ENCODE data around the gene DNMT1.
"Not testable (repeated sequence)": the region's sequence is repeated elsewhere in the genome, so short reads cannot be mapped to it uniquely, and the experiment has no call there.

The DNMT1 gene

DNA sequence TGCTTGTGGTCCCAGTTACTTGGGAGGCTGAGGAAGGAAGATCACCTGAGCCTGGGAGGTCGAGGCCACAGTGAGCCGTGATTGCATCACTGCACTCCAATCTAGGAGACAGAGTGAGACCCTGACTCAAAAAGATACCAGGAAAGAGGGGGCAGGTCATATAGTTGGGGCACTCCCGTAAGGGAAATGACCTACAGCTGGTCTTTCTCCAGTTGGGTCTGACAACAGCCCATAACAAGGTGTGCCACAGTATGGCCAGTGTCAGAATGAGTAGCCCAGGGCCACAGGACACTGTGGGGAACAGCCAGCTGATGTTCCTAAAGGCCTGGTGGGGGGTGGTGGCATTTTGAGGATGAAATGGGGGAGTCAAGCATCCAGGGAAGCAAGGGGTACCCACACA, 10.8 kb downstream of the DNMT1 start:
- no peak for DNase-seq (ENCODE audit: low spot score)

DNA sequence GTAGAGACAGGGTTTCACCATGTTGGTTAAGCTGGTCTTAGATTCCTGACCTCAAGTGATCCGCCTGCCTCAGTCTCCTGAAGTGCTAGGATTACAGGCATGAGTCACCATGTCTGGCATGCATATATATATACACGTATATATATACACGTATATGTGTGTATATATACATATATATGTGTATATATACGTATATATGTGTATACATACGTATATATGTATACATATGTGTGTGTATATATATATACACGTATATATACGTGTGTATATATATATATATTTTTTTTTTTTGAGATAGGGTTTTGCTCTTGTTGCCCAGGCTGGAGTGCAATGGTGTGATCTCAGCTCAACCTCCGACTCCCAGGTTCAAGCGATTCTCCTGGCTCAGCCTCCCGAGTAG, 11.9 kb downstream of the DNMT1 start:
- DNase-seq (ENCODE audit: low spot score): no peak

DNA sequence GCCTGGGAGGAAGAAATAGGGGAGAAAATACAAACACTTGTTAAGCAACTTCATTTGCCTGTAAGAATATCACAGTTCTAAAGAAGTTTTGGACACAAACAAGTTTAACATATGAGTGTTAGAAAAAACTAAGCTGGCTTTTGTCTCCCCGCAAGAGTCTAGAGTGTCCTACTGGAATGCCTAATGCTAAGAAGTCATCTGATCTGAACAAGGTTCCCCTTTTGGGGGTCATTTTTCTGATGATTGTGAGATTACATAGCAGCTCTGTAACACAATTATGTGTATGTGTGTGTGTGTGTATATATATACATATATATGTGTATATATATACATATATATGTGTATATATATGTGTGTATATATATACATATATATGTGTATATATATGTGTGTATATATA, 12.7 kb downstream of the DNMT1 start:
- no peak for DNase-seq (ENCODE audit: low spot score)

DNA sequence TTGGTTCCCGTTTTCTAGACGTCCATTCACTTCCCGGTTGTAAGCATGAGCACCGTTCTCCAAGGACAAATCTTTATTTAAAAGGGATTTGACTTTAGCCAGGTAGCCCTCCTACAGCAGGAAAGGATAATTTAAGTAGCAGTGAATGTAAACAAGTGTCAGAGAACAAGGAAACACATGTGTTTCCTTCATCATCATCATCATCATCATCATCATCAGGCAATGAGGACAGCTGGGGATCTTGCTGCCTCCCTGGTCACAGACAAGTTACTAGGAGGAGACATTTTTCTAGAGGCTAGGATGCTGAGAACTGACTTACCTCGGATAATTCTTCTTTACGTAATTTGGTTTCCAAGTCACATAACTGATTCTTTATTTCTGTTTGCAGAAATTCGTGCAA, 14.3 kb downstream of the DNMT1 start:
- DNase-seq (ENCODE audit: low spot score): no peak

DNA sequence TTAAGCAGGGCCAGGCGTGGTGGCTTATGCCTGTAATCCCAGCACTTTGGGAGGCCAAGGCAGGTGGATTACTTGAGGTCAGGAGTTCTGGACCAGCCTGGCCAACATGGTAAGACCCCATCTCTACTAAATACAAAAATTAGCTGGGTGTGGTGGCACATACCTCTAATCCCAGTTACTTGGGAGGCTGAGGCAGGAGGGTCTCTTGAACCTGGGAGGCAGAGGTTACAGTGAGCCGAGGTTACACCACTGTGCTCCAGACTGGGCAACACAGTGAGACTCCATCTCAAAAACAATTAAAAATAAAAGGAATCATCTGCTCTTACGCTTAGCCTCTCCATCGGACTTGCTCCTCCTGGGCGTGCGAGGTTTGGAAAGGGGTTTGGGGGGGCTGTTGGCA, 14.7 kb downstream of the DNMT1 start:
- DNase-seq (ENCODE audit: low spot score): not testable (repeated sequence)

DNA sequence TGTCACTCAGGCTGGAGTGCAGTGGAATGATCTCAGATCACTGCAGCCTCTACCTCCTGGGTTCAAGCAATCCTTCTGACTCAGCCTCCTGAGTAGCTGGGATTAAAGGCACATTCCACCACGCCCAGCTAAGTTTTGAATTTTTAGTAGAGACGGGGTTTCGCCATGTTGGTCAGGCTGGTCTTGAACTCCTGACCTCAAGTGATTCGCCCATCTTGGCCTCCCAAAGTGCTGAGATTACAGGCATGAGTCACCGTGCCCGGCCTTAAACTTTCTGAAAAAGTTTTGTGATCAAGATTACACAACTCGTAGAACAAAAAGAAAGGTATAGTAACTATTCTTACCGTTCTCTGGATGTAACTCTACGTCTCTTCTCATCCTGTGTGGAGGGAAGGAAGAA, 21.2 kb downstream of the DNMT1 start:
- no peak for DNase-seq (ENCODE audit: low spot score)

DNA sequence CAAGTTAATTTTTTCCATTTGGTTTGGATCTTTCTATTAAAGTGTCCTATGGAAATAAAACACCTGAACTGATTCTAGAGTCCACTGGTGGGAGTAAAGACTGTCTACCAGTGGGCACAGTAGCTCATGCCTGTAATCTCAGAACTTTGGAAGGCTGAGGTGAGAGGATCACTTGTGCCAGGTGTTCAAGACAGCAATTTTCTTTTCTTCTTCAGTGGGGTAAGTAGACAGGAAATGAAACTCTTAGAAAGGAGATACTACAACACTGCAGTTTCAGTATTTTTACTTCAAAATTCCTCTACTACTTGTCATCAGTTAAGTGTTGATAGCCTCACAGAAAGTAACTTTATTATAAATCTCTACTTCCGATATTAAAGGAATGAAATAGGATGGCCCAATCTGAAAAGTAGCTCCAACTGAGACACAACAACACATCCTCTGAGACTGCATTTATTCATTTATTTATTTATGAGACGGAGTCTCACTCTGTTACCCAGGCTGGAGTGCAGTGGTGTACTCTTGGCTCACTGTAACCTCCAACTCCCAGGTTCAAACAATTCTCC, 26.3 kb downstream of the DNMT1 start:
- no peak for DNase-seq (ENCODE audit: low spot score)

DNA sequence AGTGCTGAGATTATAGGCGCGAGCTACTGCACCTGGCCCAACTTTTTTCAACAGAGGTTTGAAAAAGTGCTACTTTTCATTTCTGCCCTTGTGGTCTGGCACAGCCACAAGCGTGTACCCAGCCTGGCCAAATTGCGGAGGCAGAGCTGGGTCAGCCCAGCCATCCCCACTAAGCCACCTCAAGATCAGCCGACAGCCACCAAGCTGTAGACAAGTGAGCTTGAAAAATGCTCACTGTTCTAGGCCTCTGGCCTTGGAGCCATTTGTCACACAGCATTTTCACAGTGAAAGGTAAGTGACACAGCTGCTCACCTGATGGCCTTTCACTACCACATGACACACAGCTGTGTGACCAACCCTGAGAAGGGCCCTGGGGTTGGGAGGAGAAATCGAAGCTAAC, 27.3 kb downstream of the DNMT1 start:
- DNase-seq (ENCODE audit: low spot score): no peak

DNA sequence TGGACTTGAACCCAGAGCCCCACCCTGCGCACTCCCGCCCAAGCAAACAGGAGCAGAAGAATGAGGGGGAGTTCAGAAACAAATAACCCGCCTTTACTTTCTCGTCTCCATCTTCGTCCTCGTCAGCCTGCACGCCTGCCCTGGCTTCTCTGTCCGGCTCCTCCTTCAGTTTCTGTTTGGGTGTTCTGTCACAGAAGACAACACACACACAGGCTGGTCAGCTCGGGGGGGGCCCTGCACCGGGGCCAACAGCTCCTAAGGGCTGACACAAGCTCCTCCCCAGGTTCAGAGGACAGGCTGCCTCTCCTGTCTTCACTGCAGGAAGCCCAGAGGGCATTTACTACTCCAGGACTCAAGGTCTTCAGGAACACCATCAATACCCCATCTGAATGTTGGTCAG, 28.3 kb downstream of the DNMT1 start:
- DNase-seq (ENCODE audit: low spot score): not testable (repeated sequence)

DNA sequence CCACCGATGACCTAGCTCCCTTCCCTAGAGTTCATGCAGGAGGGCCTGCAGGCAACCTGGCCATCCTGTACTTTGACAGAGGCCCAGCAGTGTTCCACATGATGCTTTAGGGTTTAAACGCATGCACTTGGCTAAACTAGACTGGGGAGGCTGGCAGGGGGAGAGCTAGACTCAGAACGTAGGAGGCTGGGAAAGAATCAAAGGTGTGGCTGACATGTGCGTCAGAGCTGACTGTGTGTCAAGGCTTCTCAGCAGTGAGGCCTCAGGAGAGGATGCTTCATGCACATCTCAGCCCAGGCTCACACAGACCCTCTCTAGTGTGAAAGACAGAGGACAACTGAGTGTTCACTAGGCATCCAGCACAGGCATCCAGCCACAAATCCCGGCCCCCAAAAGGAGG, 28.7 kb downstream of the DNMT1 start:
- no peak for DNase-seq (ENCODE audit: low spot score)

DNA sequence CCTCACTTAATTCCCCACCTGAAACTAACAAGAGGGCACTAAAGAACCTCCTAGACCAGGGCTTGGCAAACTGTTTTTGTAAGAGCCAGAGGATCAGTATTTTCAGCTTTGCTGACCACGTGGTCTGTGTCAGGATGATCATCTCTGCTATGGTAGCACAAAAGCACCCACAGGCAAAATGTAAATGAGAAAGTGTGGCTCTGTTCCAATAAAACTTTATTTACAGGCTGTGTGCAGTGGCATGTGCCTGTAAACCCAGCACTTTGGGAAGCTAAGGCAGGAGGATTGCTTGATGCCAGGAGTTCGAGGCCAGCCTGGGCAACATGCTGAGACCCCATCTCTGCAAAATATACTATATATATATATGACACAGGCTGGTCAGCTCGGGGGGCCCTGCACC, 31.2 kb downstream of the DNMT1 start:
- no peak for DNase-seq (ENCODE audit: low spot score)

DNA sequence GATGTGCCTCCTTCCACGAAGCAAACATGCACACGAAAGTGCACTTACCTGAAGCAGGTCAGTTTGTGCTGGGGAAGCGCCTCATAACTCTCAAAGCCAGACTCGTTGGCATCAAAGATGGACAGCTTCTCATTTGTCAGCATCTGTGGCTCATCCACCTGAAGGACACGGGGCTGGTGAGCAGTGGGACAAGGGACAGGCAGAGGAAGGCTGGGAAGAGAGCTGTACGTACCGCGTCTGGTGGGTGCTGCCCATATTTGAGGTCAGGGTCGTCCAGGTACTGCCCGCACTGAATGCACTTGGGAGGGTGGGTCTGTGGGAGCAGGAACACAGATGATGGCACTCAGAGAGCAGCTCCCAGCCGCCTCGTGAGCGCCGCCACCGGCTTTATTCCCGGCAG, 35.1 kb downstream of the DNMT1 start:
- DNase-seq (ENCODE audit: low spot score): no peak

DNA sequence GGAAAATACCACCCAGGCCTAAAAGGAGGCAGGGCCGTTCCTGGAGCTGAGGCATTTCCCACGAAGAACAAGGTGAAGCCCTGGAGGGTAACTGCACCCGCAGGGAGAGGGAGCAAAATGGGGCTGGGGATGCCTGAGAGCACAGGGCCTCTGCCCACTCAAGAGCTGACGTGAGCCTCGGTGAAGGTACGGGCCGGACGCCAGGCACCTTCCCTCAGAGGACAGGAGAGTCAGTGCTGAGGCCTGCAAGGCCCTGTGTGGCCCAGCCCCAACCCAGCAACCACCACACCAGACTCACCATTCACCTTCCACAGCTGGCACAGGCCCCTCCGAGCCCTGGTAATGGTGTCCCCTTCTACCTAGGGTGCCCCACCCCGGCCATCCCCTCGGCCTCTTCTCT, 36.3 kb downstream of the DNMT1 start:
- no peak for DNase-seq (ENCODE audit: low spot score)

DNA sequence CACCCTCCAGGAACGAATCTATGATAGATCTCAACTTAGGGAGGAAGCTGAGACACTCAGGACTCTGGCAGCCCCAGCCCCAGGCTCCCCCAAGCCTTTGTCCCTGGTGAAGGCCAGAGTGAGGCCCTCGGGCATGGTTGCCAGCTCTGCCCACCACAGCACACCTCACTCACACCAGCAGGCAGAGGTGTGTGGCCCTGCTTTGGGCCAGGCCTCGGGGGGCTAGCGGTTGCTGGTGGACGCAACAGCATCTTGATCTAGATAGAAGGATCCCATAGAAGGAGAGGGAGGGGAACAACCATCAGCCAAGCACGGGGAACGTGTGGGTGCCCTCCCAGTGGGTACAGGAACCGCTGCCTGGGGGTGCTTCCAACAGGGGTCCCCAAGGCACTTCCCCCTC, 36.7 kb downstream of the DNMT1 start:
- DNase-seq (ENCODE audit: low spot score): no peak

DNA sequence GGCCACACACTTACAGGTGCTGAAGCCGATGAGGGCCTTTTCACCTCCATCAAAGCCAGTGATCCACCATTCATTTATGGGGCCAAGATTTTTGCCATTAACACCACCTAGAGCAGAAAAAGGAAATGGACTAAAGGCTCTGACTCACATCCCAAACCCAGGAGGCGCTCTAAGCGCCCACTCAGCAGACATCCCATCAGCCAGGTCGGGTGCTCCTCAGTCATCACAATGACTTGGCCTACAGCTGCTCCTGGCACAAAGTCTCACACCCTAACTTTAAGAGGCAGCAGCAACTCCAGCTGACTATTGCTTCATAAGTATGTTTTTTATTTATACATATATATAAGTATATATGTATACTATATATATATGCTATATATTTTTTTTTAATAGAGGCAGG, 38.9 kb downstream of the DNMT1 start:
- no peak for DNase-seq (ENCODE audit: low spot score)

DNA sequence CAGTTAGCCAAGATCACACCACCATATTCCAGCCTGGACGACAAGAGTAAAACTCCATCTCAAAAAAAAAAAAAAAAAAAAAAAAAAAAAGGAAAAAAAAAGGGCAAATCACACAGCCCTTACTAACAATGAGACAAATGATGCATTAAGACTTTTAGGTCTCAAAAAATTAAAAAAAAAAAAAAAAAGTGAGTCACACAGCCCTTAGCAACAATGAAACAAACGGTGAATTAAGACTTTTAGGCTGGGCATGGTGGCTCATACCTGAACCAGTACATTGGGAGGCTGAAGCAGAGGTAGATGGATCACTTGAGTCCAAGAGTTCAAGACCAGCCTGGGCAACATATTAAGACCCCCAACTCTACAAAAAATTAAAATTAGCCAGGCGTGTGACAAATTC, 42.7 kb downstream of the DNMT1 start:
- DNase-seq (ENCODE audit: low spot score): no peak

DNA sequence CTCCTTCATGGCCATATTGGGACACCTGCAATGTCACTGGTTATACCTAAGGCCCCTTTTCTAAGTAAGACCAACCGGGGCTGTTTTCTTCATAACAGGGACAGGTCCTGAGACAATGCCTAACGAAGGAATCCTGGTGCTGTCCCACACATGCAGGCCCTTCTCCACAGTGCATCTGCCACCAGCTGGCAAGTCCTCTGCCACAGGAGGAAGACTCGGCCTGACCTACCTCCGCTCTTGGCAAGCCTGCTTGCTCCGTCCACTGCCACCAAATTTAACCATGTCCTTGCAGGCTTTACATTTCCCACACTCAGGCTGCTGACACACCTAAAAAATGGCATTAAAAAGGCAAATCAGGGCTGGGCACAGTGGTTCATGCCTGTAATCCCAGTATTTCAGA, 43.2 kb downstream of the DNMT1 start:
- no peak for DNase-seq (ENCODE audit: low spot score)

DNA sequence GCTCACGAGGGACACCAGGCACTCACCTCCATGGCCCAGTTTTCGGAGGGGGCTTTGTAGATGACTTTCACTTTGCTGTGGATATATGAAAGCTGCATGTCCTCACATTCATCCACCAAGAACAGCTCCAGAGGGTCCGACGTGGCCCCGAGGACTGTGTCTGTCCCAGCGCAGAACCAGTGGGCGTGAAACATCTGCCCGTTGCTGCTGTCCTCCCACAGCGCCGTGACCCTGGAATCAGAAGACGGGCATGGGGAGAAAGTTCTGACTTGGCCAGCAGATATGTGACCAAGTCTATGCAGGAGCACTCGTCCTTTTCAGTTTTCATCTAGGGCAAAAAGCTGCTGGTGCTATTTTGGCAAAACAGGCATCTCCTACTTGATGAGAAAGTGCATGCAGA, 45.3 kb downstream of the DNMT1 start:
- no peak for DNase-seq (ENCODE audit: low spot score)

DNA sequence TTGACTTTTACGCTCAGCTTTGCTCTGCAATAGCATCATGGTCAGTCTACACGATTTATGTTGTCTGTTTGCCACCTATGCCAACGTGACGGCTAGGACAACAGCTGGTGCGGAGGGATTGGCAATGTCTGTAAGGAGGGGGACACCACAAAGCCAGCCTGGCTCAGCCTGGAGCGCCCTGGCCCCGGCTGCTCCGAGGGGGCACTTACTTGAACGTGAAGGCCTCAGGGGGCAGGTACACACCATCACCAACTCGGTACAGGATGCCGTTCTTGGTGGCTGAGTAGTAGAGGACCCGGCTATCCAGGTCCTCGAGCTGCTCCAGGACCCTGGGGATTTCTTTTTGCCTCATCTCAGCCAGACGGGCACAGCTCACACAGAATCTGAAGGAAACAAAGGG, 48.6 kb downstream of the DNMT1 start:
- DNase-seq (ENCODE audit: low spot score): no peak

DNA sequence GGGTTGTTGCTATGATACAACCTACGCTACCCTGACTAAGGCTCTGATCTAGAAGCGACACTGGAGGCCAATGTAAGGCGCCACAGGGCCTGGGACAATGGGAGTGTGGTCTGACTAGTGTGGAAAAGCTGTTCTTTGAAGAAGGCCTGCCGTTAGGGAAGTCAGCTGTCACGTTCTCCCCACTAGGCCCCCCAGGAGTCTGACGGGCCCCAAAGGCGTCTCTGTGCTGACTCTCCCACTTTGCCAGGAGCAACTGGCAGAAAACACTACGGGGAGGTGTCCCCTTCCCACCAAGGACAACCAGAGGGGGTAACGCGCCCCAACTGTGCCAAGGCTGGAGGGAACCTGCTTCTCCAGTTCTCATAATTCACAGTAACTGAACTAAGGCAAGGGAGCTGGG, 49.7 kb downstream of the DNMT1 start:
- no peak for DNase-seq (ENCODE audit: low spot score)

DNA sequence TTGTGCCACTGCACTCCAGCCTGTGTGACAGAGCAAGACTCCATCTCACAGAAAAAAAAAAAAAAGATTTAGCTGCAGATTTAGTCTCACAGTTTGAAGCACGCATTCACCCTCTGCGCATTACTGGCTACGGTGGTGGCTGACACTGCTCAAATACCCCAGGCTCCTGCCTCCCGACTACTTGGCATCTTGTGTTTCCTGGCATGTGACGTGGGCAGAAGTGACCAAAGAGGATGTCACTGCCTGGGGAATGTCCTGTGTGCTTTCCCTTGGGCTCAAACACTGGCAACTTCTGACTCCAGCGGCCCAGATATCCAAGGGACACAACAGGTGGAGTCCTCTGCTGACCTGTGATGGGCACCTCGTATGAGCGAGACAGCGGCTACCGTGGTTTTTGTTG, 50.4 kb downstream of the DNMT1 start:
- DNase-seq (ENCODE audit: low spot score): no peak

DNA sequence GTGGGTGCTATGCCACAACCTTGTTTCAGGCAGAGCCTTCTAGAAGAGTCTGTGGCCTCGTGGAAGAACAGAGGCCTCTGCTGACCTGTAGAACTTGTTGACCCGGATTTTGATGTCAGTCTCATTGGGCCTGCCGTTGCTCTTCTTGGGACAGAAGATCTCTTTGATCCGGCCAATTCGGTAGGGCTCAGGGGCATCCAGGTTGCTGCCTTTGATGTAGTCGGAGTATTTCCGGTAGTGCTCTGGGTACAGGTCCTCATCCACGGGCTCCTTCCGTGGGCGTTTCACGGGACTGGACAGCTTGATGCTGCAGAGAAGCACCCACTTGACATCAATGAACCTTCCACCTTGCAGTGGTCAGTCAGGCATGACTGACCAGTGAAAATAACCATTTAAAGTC, 51.1 kb downstream of the DNMT1 start:
- DNase-seq (ENCODE audit: low spot score): no peak

DNA sequence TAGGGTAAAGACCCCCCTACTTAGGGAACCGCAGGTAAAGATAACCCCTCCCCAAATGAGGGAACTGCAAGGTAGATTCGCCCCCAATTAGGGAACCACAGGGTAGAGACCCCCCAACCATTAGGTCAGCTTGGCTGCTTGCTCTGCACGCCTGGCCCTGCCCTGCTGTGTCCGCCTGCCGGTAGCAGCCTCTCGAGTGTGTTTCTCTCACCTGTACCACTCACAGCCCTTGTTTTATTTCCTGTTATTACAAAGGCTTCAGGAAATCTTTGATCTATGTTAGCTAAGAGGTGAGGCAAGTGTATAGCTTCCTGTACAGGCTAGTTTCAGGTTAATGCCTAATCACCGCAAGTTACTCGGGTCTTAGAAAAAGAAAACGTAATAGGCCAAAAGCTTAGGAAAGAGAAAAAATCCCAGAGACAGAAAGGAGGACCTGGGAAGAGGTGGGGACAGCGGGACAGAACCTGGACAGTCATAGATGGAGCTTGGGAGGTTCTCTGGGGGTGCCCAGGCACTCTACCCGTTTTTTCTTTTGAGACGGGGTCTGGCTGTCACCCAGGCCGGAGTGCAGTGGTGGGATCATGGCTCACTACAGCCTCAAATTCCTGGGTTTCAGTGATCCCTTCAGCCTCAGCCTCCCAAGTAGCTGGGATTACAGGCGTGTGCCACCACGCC, 51.9 kb downstream of the DNMT1 start:
- no peak for DNase-seq (ENCODE audit: low spot score)

DNA sequence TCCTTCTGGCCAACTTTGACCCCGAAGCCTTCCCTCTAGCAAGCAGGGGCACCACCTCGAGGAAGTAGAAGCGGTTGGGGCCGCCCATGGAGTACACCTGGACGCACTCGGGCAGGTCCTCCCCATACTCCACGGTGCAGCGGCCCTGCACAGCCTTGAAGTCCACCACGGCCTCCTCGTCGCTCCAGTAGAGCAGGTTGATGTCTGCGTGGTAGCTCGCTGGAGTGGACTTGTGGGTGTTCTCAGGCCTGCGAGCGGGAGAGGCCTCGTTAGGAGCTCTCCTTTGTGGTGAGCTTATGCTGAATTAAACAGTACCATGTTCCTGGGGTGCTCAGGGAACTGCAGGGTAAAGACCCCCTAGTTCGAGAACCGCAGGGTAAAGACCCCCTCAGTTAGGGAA, 52.8 kb downstream of the DNMT1 start:
- DNase-seq (ENCODE audit: low spot score): no peak

DNA sequence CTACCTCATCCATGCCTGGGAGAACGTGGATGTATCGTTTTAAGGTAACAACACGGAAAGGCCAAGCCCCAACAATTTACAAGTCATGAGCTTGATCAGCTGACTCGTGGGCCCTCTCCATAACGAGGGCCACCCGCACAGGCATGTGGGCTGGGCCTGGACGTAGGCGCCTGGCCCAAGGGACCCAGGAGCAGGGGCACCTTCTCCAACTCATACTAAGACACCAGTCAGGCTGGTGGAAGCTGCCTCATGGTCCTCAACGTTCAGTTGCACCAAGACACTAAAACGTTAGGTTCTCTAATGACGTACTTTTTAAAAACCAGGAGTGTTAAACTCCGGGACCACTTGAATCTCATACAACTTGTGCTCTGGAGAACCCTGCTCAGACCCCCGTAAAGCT, 53.3 kb downstream of the DNMT1 start:
- no peak for DNase-seq (ENCODE audit: low spot score)
